Measurements from ENCODE around the gene PPY.
"Not testable (repeated sequence)": the region's sequence is repeated elsewhere in the genome, so short reads cannot be mapped to it uniquely, and the experiment has no call there.

DNA sequence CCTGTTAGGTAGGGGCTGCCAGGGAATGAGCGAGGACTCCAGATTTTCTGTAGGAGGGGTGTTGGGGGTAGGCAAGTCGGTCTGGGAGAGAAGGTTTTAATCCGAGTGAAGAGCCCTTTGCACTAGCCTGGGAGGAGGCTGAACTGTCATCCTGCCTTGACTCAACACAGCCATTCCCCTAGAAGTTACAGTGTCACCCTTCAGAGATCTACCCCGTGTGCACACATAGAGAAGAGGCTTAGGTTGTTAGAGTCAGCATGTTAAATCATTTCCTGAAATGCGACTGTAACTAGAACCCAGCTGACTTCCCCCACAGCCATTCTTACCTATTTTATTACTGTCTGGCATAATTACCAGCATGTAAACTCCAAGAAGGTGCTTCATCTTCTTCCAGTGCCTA, 14.3 kb downstream of the PPY start:
- TF ChIP-seq POLR2AphosphoS5 (IDR thresholded peaks at IDR 0.05) = not testable (repeated sequence)
- TF ChIP-seq, protein P1, sequence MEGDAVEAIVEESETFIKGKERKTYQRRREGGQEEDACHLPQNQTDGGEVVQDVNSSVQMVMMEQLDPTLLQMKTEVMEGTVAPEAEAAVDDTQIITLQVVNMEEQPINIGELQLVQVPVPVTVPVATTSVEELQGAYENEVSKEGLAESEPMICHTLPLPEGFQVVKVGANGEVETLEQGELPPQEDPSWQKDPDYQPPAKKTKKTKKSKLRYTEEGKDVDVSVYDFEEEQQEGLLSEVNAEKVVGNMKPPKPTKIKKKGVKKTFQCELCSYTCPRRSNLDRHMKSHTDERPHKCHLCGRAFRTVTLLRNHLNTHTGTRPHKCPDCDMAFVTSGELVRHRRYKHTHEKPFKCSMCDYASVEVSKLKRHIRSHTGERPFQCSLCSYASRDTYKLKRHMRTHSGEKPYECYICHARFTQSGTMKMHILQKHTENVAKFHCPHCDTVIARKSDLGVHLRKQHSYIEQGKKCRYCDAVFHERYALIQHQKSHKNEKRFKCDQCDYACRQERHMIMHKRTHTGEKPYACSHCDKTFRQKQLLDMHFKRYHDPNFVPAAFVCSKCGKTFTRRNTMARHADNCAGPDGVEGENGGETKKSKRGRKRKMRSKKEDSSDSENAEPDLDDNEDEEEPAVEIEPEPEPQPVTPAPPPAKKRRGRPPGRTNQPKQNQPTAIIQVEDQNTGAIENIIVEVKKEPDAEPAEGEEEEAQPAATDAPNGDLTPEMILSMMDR (IDR thresholded peaks at IDR 0.05) = not testable (repeated sequence)
